KOPT-K1 (cell line): ENCODE measurements around the gene TACR2.

ENCODE experiments used
- H3K27ac ChIP-seq: fragments of 200-600 bp; sonication (generic); 2 replicates; pipeline ENCODE4 v1.5.1; 2016; ENCODE audit warnings: antibody characterized with exemption, mild to moderate bottlenecking, low read depth, low read length; ENCODE audit not compliant: poor library complexity, severe bottlenecking
- H3K36me3 ChIP-seq: fragments of 200-600 bp; sonication (generic); 2 replicates; pipeline ENCODE4 v1.5.1; 2017; ENCODE audit warnings: antibody characterized with exemption, mild to moderate bottlenecking, low read length, moderate library complexity; ENCODE audit not compliant: insufficient read depth
- H3K9me3 ChIP-seq: fragments of 200-600 bp; sonication (generic); 2 replicates; pipeline ENCODE4 v1.5.1; 2017; ENCODE audit warnings: antibody characterized with exemption, low read length, mild to moderate bottlenecking; ENCODE audit not compliant: insufficient read depth, poor library complexity, severe bottlenecking

The TACR2 gene

DNA sequence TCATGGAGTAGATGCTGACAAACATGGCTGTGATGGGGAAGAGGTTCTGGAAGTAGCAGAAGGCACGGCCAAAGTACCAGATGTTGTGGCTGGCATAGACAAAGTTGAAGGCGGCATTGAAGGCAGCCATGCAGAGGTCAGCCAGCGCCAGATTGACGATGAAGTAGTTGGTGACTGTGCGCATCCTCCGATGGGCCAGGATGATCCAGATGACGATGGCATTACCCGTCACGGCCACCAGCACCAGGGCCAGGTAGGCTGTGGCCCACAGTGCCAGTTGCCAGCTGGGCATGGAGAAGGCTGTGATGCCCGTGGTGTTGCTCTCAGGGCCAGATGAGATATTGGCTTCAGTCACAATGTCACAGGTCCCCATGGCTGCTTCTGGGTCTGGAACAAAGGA lies 767 bp downstream of the TACR2 start:
- no peaks in the 10 kb centered on the region for H3K9me3 ChIP-seq
- no peak overlapping the region for H3K27ac ChIP-seq
- H3K36me3 ChIP-seq, result no peaks in the 10 kb centered on the region

GRCh38 chr10:69415049-69415448 lies 1.7 kb downstream of the TACR2 start:
- H3K9me3 ChIP-seq, result no peaks in the 10 kb centered on the region
- no peaks in the 10 kb centered on the region for H3K36me3 ChIP-seq
- H3K27ac ChIP-seq, result no peak overlapping the region

GRCh38 chr10:69414036-69415018 lies 2.4 kb downstream of the TACR2 start:
- Histone ChIP-seq H3K9me3 (no peaks in the 10 kb centered on the region), H3K27ac (no peak overlapping the region)

DNA sequence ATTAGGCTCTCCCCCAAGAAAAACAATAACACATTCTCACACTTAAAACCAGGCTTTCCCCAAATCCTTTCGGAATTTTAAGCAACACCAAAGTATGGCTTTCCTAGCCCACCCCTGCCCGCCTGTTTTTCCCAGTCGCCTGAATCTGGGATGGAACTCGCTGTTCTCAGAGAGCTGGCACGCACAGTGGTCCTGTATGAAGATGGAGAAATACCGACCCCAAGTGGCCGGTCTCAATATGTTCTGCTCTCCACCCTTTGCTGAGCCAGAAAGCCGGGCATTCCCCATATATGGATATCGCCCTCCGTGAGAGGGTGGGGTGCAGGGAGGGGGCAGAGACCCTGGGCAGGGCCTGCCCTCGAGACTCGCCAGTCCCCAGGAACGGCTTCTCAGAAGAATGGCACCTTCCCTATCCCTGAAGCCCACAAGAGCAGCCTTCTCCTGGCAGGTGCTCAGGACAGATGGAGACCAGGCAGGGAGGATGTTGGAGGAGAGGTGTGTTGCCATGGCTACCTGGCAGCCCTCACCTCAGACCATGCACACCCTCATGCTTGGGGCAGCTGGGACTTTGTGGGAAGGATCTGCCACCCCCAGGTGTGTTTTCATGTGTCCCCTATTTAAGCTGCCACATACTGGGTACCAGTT lies 3.4 kb downstream of the TACR2 start:
- no peaks in the 10 kb centered on the region for H3K9me3 ChIP-seq
- no peak overlapping the region for H3K27ac ChIP-seq
- no peaks in the 10 kb centered on the region for H3K36me3 ChIP-seq

More at GRCh38 chr10:69414036-69415018, 2.4 kb downstream of the TACR2 start:
- no peaks in the 10 kb centered on the region for H3K36me3 ChIP-seq

GRCh38 chr10:69412232-69412790 lies 4.4 kb downstream of the TACR2 start:
- no peaks in the 10 kb centered on the region for H3K36me3 ChIP-seq
- H3K27ac ChIP-seq, result no peak overlapping the region
- no peaks in the 10 kb centered on the region for H3K9me3 ChIP-seq

- Histone ChIP-seq H3K36me3 (no peaks in the 10 kb centered on the region), H3K27ac (no peak overlapping the region), H3K9me3 (no peaks in the 10 kb centered on the region)
Measured at GRCh38 chr10:69411476-69411875, 5.2 kb downstream of the TACR2 start.

DNA sequence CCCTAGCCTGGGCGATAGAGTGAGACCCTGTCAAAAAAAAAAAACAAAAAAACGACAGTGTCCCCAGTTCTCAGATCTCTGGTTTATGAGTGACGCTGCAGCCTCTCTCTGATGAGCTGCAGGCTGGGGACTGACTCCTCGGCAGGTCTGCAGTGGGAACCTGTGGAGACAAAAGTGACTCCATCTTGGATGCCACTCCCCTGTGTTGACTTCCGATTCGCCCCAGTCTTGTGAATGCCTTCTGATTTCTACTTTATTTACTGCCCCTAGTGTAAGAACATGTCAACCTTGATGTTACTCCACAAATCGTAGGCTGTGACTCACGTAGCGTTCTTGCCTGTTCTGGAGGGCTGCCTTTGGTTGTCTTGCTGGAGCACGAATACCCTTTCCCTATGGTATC lies 6.2 kb downstream of the TACR2 start:
- no peak overlapping the region for H3K27ac ChIP-seq

GRCh38 chr10:69409968-69410367 lies 6.8 kb downstream of the TACR2 start:
- no peak overlapping the region for H3K27ac ChIP-seq

More for the DNA sequence above, 6.2 kb downstream of the TACR2 start:
- Histone ChIP-seq H3K9me3 (no peaks in the 10 kb centered on the region), H3K36me3 (no peaks in the 10 kb centered on the region)

DNA sequence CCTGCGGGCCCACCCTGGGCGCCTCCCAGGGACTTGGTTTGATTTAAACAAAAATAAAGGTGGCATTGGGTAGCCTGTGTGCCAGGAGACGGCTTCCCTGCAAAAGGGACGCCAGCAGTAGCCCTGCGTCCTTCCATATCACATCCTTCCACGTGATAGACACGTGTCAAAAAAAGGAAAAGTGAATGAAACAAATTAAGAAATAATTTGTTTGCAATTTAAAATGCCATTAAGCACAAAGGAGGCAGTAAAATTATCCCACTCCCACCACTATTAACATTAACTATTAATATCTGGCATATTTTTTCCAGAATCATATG lies 7.6 kb downstream of the TACR2 start:
- Histone ChIP-seq H3K27ac (no peak overlapping the region), H3K9me3 (no peaks in the 10 kb centered on the region), H3K36me3 (no peaks in the 10 kb centered on the region)

More at GRCh38 chr10:69409968-69410367, 6.8 kb downstream of the TACR2 start:
- Histone ChIP-seq H3K36me3 (no peaks in the 10 kb centered on the region), H3K9me3 (no peaks in the 10 kb centered on the region)

- H3K36me3 ChIP-seq, result 0 out of 2 replicates have a peak, but pooled peaks cover 5% of the 10 kb centered on the region
- no peak overlapping the region for H3K27ac ChIP-seq
- no peaks in the 10 kb centered on the region for H3K9me3 ChIP-seq
Measured at GRCh38 chr10:69408318-69409175, 8.2 kb downstream of the TACR2 start.

- Histone ChIP-seq H3K36me3 (0 out of 2 replicates have a peak, but pooled peaks cover 10% of the 10 kb centered on the region), H3K27ac (no peak overlapping the region), H3K9me3 (no peaks in the 10 kb centered on the region)
Measured at GRCh38 chr10:69407621-69408301, 9.0 kb downstream of the TACR2 start.

- H3K9me3 ChIP-seq, result no peaks in the 10 kb centered on the region
- H3K36me3 ChIP-seq, result peaks cover 16% of the 10 kb centered on the region; the same call in 1 of the 2 replicates
- no peak overlapping the region for H3K27ac ChIP-seq
Measured at GRCh38 chr10:69406816-69407580, 9.7 kb downstream of the TACR2 start.

GRCh38 chr10:69406302-69406811 lies 10.4 kb downstream of the TACR2 start:
- no peaks in the 10 kb centered on the region for H3K9me3 ChIP-seq
- no peak overlapping the region for H3K27ac ChIP-seq
- peaks cover 22% of the 10 kb centered on the region for H3K36me3 ChIP-seq
